Natural killer cell (primary cell): ENCODE data around the gene EPHA4. TPM values are rescaled to one million over a fixed set of nuclear protein-coding genes. Genes with fewer than 3 reads are reported as not detected.

Experiments
- ATAC-seq, 3 donors: fragments of 150-1000 bp in 2 of 3; fragments of 200-7000 bp in 1 of 3; cut with Tn5 transposase; 1 replicate in 1 of 3; 2 replicates in 2 of 3; pipeline ENCODE4 v1.10.0; 2021; ENCODE audit warnings: mild to moderate bottlenecking in 2 of 3, moderate library complexity in 2 of 3
- DNase-seq, 2 donors: peaks; one replicate each; pipeline versions ENCODE4 v3.0.0 to v3.0.0-alpha.2; 2013 to 2021; ENCODE audit warnings: mixed read lengths in 1 of 2
- H3K27ac ChIP-seq: one replicate; pipeline ENCODE4 v1.5.1; 2013; ENCODE audit warnings: mild to moderate bottlenecking, low read length
- H3K27me3 ChIP-seq: one replicate; pipeline ENCODE4 v1.6.1; 2013; ENCODE audit warnings: low read length; ENCODE audit not compliant: control insufficient read depth, insufficient read depth
- H3K36me3 ChIP-seq: one replicate; pipeline ENCODE4 v1.6.1; 2013; ENCODE audit warnings: low read length; ENCODE audit not compliant: control insufficient read depth, insufficient read depth
- H3K4me1 ChIP-seq: one replicate; pipeline ENCODE4 v1.6.1; 2013; ENCODE audit warnings: low read length; ENCODE audit not compliant: control insufficient read depth, insufficient read depth
- H3K4me3 ChIP-seq: one replicate; pipeline ENCODE4 v1.5.1; 2013; ENCODE audit warnings: low read length
- H3K9me3 ChIP-seq: one replicate; pipeline ENCODE4 v1.6.1; 2013; ENCODE audit warnings: low read length; ENCODE audit not compliant: control insufficient read depth, insufficient read depth
- H3K27ac Mint-ChIP-seq, 2 donors: one replicate each; pipeline ENCODE4 v1.8.0; 2022; ENCODE audit warnings: mild to moderate bottlenecking in 2 of 2, mixed read lengths in 2 of 2, moderate library complexity in 1 of 2
- H3K27me3 Mint-ChIP-seq, 2 donors: one replicate each; pipeline ENCODE4 v1.8.0; 2022; ENCODE audit warnings: low read depth in 2 of 2, mixed read lengths in 2 of 2
- H3K36me3 Mint-ChIP-seq: one replicate; pipeline ENCODE4 v1.8.0; 2022; ENCODE audit warnings: mixed read lengths
- H3K4me1 Mint-ChIP-seq, 2 donors: one replicate each; pipeline ENCODE4 v1.8.0; 2022; ENCODE audit warnings: mixed read lengths in 2 of 2
- H3K4me3 Mint-ChIP-seq: one replicate; pipeline ENCODE4 v1.8.0; 2022; ENCODE audit warnings: mild to moderate bottlenecking, moderate library complexity, mixed read lengths
- H3K9me3 Mint-ChIP-seq, 2 donors: one replicate each; pipeline ENCODE4 v1.8.0; 2022; ENCODE audit warnings: mixed read lengths in 2 of 2
- WGBS: methylation state at CpG from one replicate; pipeline ENCODE4 v1.1.7; 2013; ENCODE audit warnings: missing lambda C conversion rate; ENCODE audit not compliant: insufficient coverage; 5-methylcytosine and 5-hydroxymethylcytosine counted together
- intact Hi-C: fragments of 100-400 bp; cut with micrococcal nuclease; formaldehyde crosslinking; loops from one replicate; pipeline ENCODE4 v1.14.2; 2022
- total RNA-seq, 4 donors: library from RNA; stranded (reverse); fragments of 120-200 nt in 1 of 4; gene quantifications; one replicate each; pipeline versions ENCODE4 v1.2.3 to v1.2.4, GENCODE V29; 2013 to 2022
- TF ChIP-seq, protein P1 (sequence below): fragments of 200-600 bp; IDR thresholded peaks from one replicate; pipeline ENCODE4 v1.8.0; 2022; ENCODE audit warnings: antibody characterized with exemption

The EPHA4 gene
- total RNA-seq, 3 donors from 2014 or later (not counting 1 experiment from before 2014, with no cell fraction given), result 27.2 to 48.6 (median 44.7) TPM

DNA sequence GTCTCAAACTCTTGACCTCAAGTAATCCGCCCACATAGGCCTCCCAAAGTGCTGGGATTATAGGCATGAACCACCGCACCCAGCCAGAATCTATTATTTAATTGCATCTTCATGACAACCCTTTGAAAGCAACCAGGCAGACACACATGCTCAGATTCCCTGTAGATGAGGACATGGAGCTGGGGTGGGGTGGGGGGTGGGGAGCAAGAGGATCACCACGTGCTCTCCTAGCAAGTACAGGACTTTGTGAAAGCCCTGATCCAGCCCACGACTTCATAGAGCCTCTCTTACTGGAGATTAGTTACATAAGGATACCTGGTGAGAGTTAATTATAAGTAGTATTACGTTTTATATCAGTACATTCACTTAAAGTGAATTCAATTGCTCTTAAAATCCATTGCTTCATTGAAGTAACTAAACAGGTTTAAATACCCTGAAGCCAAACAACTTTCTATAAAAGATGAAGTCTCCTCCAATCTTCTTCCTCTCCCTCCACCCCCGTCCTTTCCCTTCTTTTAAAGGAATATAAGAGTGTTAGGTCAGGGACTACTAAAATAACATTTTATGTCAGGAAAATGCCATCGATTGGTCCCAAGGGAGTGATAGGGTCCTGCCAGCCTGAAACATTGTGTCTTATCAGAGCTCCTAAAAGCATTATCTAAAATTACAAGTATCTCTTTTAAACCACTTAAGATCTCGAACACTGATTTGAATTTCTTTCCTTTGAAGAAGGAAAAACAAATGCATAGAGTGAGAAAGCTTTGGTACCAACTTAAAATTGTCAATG lies 123.9 kb downstream of the EPHA4 start:
- no peak overlapping the region for H3K27ac Mint-ChIP-seq
- peaks cover 6 to 14% of the 10 kb centered on the region in 2 donors for H3K4me1 Mint-ChIP-seq

DNA sequence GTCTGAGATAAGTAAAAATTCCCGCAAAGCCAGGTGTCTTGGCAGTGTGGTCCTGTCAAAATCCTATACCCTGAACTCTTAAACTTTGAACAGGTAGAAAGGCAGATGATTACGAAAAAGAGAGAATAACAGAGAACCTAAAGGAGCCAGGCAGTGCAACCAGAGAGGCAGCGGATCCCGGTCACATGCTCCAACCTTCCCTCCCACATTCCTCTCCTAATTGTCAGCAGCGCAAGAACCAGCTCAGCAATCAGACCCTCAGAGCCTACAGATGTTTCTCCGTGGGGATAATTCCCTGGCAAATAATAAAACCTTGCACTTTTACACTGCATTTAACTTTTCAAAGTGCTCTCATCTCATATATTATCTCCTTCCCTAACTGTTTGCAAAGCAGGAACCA lies 124.8 kb downstream of the EPHA4 start:
- Histone ChIP-seq H3K36me3 (peaks cover 5% of the 10 kb centered on the region), H3K9me3 (no peaks in the 10 kb centered on the region), H3K4me1 (peaks cover 3% of the 10 kb centered on the region), H3K27me3 (no peaks in the 10 kb centered on the region), H3K27ac (no peak overlapping the region), H3K4me3 (no peak overlapping the region)
- Mint-ChIP-seq H3K4me1 (peaks cover 6 to 14% of the 10 kb centered on the region in 2 donors), H3K9me3 (no peaks in the 10 kb centered on the region), H3K36me3 (no peaks in the 10 kb centered on the region), H3K4me3 (no peak overlapping the region), H3K27me3 (no peaks in the 10 kb centered on the region), H3K27ac (no peak overlapping the region)
- TF ChIP-seq, protein P1, sequence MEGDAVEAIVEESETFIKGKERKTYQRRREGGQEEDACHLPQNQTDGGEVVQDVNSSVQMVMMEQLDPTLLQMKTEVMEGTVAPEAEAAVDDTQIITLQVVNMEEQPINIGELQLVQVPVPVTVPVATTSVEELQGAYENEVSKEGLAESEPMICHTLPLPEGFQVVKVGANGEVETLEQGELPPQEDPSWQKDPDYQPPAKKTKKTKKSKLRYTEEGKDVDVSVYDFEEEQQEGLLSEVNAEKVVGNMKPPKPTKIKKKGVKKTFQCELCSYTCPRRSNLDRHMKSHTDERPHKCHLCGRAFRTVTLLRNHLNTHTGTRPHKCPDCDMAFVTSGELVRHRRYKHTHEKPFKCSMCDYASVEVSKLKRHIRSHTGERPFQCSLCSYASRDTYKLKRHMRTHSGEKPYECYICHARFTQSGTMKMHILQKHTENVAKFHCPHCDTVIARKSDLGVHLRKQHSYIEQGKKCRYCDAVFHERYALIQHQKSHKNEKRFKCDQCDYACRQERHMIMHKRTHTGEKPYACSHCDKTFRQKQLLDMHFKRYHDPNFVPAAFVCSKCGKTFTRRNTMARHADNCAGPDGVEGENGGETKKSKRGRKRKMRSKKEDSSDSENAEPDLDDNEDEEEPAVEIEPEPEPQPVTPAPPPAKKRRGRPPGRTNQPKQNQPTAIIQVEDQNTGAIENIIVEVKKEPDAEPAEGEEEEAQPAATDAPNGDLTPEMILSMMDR, result no peak
- whole genome bisulfite sequencing, result 94% methylated on average over 6 of the region's 6 CpGs
- DNase-seq (no peak), ATAC-seq (no peak)
- intact Hi-C loops, result no loop called here

More for the DNA sequence above, 123.9 kb downstream of the EPHA4 start:
- TF ChIP-seq, protein P1, result no peak
- H3K9me3 ChIP-seq, result no peaks in the 10 kb centered on the region
- WGBS, result 79% methylated on average over 6 of the region's 8 CpGs
- ATAC-seq (no peak), DNase-seq (no peak)
- intact Hi-C loops, result no loop called here
- H3K27me3 ChIP-seq, result no peaks in the 10 kb centered on the region
- no peak overlapping the region for H3K4me3 ChIP-seq
- H3K4me1 ChIP-seq, result peaks cover 3% of the 10 kb centered on the region
- no peaks in the 10 kb centered on the region for H3K27me3 Mint-ChIP-seq
- peaks cover 5% of the 10 kb centered on the region for H3K36me3 Mint-ChIP-seq
- H3K36me3 ChIP-seq, result no peaks in the 10 kb centered on the region
- H3K27ac ChIP-seq, result no peak overlapping the region
- no peak overlapping the region for H3K4me3 Mint-ChIP-seq
- H3K9me3 Mint-ChIP-seq, result no peaks in the 10 kb centered on the region

DNA sequence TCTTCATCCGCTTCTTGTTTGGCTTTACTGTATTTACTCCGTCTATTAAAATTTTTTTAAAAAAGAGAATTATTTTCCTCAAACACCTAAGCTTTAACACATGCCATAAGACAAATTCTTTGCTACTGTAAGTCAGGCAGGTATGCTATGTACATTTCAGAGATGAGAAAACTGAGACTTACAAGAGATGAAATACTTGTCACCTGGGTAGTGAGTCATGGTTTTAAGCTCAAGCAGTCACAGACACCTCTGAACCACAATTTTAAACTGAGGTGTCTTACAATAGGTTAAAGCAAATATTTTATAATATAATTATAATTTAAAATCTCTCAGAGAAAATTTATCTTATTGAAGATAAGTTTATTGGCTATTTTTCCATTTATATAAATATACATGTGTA lies 126.0 kb downstream of the EPHA4 start:
- H3K36me3 Mint-ChIP-seq, result no peaks in the 10 kb centered on the region
- Histone ChIP-seq H3K27ac (no peak overlapping the region), H3K4me3 (no peak overlapping the region), H3K4me1 (peaks cover 3% of the 10 kb centered on the region), H3K27me3 (no peaks in the 10 kb centered on the region), H3K9me3 (no peaks in the 10 kb centered on the region), H3K36me3 (peaks cover 9% of the 10 kb centered on the region)
- WGBS, result 100% methylated on average over 2 of the region's 2 CpGs
- no peak for ATAC-seq
- H3K27ac Mint-ChIP-seq, result no peak overlapping the region
- H3K4me3 Mint-ChIP-seq, result no peak overlapping the region
- peaks cover 6 to 14% of the 10 kb centered on the region in 2 donors for H3K4me1 Mint-ChIP-seq
- no peak for DNase-seq
- no peaks in the 10 kb centered on the region for H3K27me3 Mint-ChIP-seq
- intact Hi-C loops, result no loop called here
- no peaks in the 10 kb centered on the region for H3K9me3 Mint-ChIP-seq
- TF ChIP-seq, protein P1, result no peak
